ENCODE measurements around the gene RHNO1.

RHNO1 gene

GRCh38 chr12:2902272-2902880 is 25.4 kb downstream of the RHNO1 start:
- DNase-seq (ENCODE audit: low spot score) = no peak

DNA sequence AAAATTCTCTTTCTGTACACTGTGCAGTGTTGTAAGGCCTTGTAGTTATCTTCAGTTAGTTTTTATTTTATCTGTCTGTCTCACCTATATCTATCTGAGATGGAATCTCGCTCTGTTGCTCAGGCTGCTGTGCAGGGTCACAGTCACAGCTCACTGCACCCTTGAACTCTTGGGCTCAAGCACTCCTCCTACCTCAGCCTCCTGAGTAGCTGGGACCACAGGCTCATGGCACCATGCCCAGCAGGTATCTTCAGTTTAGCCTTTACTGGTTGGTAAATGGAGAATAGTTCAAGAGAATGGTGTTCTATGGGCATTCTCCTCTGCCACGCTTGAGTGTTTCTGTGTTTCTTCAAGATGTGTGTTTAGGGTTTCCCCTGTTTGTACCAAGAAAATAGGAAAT is 27.2 kb downstream of the RHNO1 start:
- DNase-seq (ENCODE audit: low spot score) = no peak

DNA sequence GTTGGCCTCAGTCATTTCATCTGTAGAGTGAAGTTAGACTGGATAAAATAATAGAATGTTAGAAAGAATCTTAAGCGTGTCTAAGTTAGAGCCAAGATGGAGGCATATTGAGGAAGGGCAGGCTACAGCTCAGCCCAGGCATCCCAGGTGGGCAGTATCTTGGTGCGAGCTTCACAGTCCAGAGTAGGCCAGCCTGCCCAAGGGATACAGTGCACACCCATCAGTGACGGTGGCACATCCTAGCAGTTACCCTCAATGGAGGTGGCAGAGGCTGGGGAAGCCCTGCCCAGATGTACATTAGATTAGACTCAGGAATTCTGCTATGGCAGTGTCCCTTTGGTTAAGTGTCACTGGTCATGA is 35.2 kb downstream of the RHNO1 start:
- no peak for DNase-seq (ENCODE audit: low spot score)

DNA sequence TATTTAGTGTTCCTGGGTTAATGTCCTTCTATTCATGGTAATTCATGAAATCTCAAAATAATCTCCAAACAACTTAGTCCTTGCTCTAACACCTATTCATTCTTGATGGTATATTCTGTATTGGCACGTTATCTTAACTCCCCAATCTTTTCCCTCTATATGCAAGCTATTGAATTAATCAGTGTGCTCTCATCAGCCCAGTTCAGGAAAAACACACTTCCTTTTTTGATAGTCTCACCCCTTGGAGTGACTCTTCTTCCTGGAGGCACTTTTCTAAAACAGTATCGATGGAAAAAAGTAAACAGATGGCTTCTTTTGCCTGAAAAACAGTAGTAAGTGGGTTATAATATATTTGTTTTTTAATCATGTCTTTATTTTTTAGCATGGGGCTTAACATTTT is 42.2 kb downstream of the RHNO1 start:
- DNase-seq (ENCODE audit: low spot score) = no peak

DNA sequence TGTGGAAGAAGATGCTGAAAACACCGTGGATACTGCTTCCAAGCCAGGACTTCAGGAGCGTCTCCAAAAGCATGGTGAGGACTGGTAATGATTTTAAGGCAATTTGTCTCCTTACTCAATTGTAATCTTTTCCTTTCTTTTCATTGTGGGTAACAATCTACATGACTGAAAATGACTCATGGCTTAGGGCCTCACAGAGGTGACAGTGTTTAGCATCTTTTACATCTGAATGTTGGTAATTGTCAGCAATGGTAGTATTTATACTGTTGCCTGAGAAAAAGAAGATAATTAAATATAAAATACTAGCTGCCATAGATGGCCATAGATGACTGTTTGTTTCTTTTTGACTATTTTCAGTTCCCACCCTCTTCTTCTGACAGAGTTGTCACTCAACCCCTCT is 45.3 kb downstream of the RHNO1 start:
- no peak for DNase-seq (ENCODE audit: low spot score)

GRCh38 chr12:2923057-2923456 is 46.0 kb downstream of the RHNO1 start:
- DNase-seq (ENCODE audit: low spot score) = no peak

GRCh38 chr12:2924019-2924418 is 47.0 kb downstream of the RHNO1 start:
- no peak for DNase-seq (ENCODE audit: low spot score)

DNA sequence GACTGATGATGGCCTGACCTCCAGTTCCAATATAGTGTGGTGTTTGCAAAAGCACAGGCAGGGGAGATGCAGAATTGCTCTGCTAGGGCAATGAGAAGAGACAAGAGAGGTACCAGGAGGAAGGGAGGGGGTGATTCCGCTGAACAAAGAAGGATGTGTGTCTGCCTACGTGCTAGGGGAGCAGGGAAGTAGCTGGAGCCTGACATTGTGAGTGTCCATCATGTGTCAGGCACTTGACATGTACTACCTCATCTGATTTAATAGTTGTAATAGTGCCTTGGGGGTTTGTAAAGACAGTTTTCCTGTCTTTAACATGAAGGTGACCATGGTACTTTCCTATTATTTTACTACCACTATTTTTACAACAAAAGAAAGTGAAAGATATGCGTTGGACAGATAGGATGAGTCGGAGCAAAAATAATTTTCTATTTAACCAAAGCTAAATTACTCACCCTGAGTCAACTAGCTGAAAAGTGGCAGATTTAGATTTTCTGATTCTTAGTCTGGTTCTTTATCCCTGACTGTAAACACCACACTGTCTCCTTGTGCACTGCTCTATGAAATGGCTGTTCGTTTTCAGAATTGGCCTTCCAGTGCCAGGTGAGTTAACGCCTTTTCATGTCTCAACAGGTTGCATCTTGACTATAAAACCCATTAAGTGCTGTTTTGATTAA is 48.4 kb downstream of the RHNO1 start:
- no peak for DNase-seq (ENCODE audit: low spot score)

- DNase-seq (ENCODE audit: low spot score) = no peak
Observed at GRCh38 chr12:2930865-2931264, 53.8 kb downstream of the RHNO1 start.

GRCh38 chr12:2933586-2933985 is 56.6 kb downstream of the RHNO1 start:
- DNase-seq (ENCODE audit: low spot score) = no peak

DNA sequence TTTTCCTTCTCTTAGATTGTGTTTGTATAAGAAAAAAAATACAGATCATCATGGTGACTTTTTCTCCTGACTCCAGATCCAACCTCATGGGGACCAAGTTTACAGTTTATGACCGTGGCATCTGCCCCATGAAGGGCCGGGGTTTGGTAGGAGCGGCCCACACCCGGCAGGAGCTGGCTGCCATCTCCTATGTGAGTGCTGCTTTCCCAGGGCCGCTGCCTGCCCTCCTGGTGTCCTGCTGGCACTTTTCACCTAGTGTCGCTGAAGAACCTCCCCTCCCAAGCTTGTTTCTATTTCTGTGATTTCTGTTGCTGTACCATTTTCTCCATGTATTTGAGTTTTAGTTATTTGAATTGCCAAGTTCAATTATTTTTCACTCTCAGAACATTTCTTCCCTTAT is 57.3 kb downstream of the RHNO1 start:
- DNase-seq (ENCODE audit: low spot score) = no peak

GRCh38 chr12:2936301-2936700 is 59.3 kb downstream of the RHNO1 start:
- no peak for DNase-seq (ENCODE audit: low spot score)

DNA sequence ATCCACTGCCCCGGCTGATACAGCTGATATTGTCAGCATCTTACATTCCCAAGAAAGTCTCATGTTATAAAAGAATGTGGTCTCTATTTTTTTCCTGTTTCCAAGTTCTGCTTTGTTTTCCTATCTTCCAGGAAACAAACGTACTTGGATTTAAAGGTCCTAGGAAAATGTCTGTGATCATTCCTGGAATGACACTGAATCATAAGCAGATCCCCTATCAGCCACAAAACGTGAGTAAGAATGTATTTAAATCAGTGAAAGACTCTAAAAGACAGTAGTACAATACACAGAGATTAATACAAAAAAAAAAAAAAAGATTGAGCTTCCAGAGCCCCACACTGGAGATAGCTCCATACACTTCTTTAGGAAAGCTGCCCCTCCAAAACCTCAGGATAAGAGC is 60.5 kb downstream of the RHNO1 start:
- no peak for DNase-seq (ENCODE audit: low spot score)

Measured in GM03348 (cell line).